ENCODE measurements around the gene C2CD3. TPM values are rescaled to one million over a fixed set of nuclear protein-coding genes. Genes with fewer than 3 reads are reported as not detected.

C2CD3 gene
- total and polyA plus RNA-seq, 2 donors (not counting 1 experiment from before 2014, with no cell fraction given): 5.8 to 8.3 TPM

- Histone ChIP-seq H3K9me3 (ENCODE audit: control insufficient read depth, insufficient read depth, low read depth, low read length) (no peaks in the 10 kb centered on the region), H4K20me1 (ENCODE audit: control insufficient read depth, extremely low read depth, insufficient read depth, low read length) (no peaks in the 10 kb centered on the region), H2AFZ (ENCODE audit: low read length) (no peak overlapping the region), H3K9ac (ENCODE audit: insufficient read depth, low read length) (no peak overlapping the region), H3K4me1 (ENCODE audit: control insufficient read depth, extremely low read depth, insufficient read depth, low read length) (no peaks in the 10 kb centered on the region), H3K27ac (ENCODE audit: insufficient read depth, low read length) (no peak overlapping the region), H3K79me2 (ENCODE audit: control insufficient read depth, insufficient read depth, low read length) (no peaks in the 10 kb centered on the region), H3K4me3 (replicated peaks in 1 of 4; ENCODE audit: control extremely low read depth in 1 of 4, insufficient read depth in 1 of 4, low read depth in 3 of 4, low read length in 4 of 4) (no peak overlapping the region), H3K4me2 (ENCODE audit: extremely low read depth, insufficient read depth, low read length) (no peak overlapping the region), H3K27me3 (ENCODE audit: control insufficient read depth, insufficient read depth, low read length) (no peaks in the 10 kb centered on the region), H3K36me3 (ENCODE audit: control insufficient read depth, insufficient read depth, low read length) (no peaks in the 10 kb centered on the region)
- no peak for TF ChIP-seq CTCF (conservative IDR thresholded peaks at IDR 0.05 in 1 of 2, IDR thresholded peaks at IDR 0.05 in 1 of 2; ENCODE audit: low read depth in 1 of 2, low read length in 2 of 2)
- no peak for TF ChIP-seq EZH2 (IDR thresholded peaks at IDR 0.05; ENCODE audit: low read length, missing control alignments)
- no peak for DNase-seq (ENCODE audit: low read depth in 2 of 2)
These were observed 171.1 kb downstream of the C2CD3 start for GRCh38 chr11:73999581-74000306.

GRCh38 chr11:73998846-73999575 is 171.8 kb downstream of the C2CD3 start:
- DNase-seq (ENCODE audit: low read depth in 2 of 2): no peak
- Histone ChIP-seq H3K27me3 (ENCODE audit: control insufficient read depth, insufficient read depth, low read length) (no peaks in the 10 kb centered on the region), H3K9me3 (ENCODE audit: control insufficient read depth, insufficient read depth, low read depth, low read length) (no peaks in the 10 kb centered on the region), H2AFZ (ENCODE audit: low read length) (no peak overlapping the region), H3K4me2 (ENCODE audit: extremely low read depth, insufficient read depth, low read length) (no peak overlapping the region), H3K27ac (ENCODE audit: insufficient read depth, low read length) (no peak overlapping the region), H3K4me3 (replicated peaks in 1 of 4; ENCODE audit: control extremely low read depth in 1 of 4, insufficient read depth in 1 of 4, low read depth in 3 of 4, low read length in 4 of 4) (no peak overlapping the region), H3K9ac (ENCODE audit: insufficient read depth, low read length) (no peak overlapping the region), H3K79me2 (ENCODE audit: control insufficient read depth, insufficient read depth, low read length) (no peaks in the 10 kb centered on the region), H4K20me1 (ENCODE audit: control insufficient read depth, extremely low read depth, insufficient read depth, low read length) (no peaks in the 10 kb centered on the region), H3K36me3 (ENCODE audit: control insufficient read depth, insufficient read depth, low read length) (no peaks in the 10 kb centered on the region), H3K4me1 (ENCODE audit: control insufficient read depth, extremely low read depth, insufficient read depth, low read length) (no peaks in the 10 kb centered on the region)
- TF ChIP-seq EZH2 (IDR thresholded peaks at IDR 0.05; ENCODE audit: low read length, missing control alignments): no peak

DNA sequence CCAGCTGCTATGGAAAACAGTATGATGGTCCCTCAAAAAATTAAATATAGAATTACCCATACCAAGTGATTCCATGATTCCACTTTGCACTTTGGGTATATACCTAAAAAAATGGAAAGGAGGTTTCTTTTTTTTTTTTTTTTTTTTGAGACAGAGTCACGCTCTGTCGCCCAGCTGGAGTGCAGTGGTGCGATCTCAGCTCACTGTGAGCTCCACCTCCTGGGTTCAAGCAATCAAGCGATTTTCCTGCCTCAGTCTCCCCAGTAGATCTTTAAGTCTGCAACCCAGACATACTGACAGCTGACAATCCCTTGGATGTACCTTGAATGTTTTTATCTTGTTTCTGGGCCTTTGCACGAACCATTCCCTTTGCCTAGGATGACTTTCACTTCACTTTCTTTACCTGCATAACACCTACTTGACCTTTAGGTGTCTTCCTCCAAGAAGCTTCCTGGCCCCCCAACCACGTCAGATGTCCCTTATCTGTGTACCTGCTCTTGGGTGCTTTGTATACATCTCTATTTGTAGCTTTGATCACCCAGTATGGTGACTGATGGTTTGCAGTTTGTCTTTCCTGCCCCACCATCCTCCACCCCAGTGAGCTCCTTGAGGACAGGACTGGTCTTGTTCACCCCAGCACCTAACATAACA is 173.6 kb downstream of the C2CD3 start:
- H3K9ac ChIP-seq (ENCODE audit: insufficient read depth, low read length): no peak overlapping the region
- H3K4me3 ChIP-seq (replicated peaks in 1 of 4; ENCODE audit: control extremely low read depth in 1 of 4, insufficient read depth in 1 of 4, low read depth in 3 of 4, low read length in 4 of 4): no peak overlapping the region
- TF ChIP-seq EZH2 (IDR thresholded peaks at IDR 0.05; ENCODE audit: low read length, missing control alignments) (no peak), CTCF (conservative IDR thresholded peaks at IDR 0.05 in 1 of 2, IDR thresholded peaks at IDR 0.05 in 1 of 2; ENCODE audit: low read depth in 1 of 2, low read length in 2 of 2) (no peak)
- H4K20me1 ChIP-seq (ENCODE audit: control insufficient read depth, extremely low read depth, insufficient read depth, low read length): no peaks in the 10 kb centered on the region
- H3K36me3 ChIP-seq (ENCODE audit: control insufficient read depth, insufficient read depth, low read length): no peaks in the 10 kb centered on the region
- no peak overlapping the region for H3K4me2 ChIP-seq (ENCODE audit: extremely low read depth, insufficient read depth, low read length)
- H2AFZ ChIP-seq (ENCODE audit: low read length): no peak overlapping the region
- H3K79me2 ChIP-seq (ENCODE audit: control insufficient read depth, insufficient read depth, low read length): no peaks in the 10 kb centered on the region
- H3K9me3 ChIP-seq (ENCODE audit: control insufficient read depth, insufficient read depth, low read depth, low read length): no peaks in the 10 kb centered on the region
- H3K27ac ChIP-seq (ENCODE audit: insufficient read depth, low read length): no peak overlapping the region
- no peaks in the 10 kb centered on the region for H3K4me1 ChIP-seq (ENCODE audit: control insufficient read depth, extremely low read depth, insufficient read depth, low read length)
- no peak for DNase-seq (ENCODE audit: low read depth in 2 of 2)
- no peaks in the 10 kb centered on the region for H3K27me3 ChIP-seq (ENCODE audit: control insufficient read depth, insufficient read depth, low read length)
